GM23248 (cell line): ENCODE measurements around the gene RRBP1. TPM values are rescaled to one million over a fixed set of nuclear protein-coding genes. Genes with fewer than 3 reads are reported as not detected.

Experiments used
- DNase-seq: peaks from one replicate; pipeline ENCODE4 v3.0.0-alpha.2; 2015
- H2AFZ ChIP-seq: fragments of 200-600 bp; sonication (generic); 2 replicates; pipeline ENCODE4 v1.6.1; 2016; ENCODE audit warnings: antibody characterized with exemption
- H3F3A ChIP-seq: fragments of 200-600 bp; sonication (generic); 2 replicates; pipeline ENCODE4 v1.6.1; 2016; ENCODE audit warnings: mild to moderate bottlenecking, antibody characterized with exemption, mixed run types; ENCODE audit not compliant: insufficient read depth
- H3K27ac ChIP-seq: fragments of 200-600 bp; sonication (generic); 2 replicates; pipeline ENCODE4 v1.5.1; 2016; ENCODE audit warnings: mild to moderate bottlenecking
- H3K27me3 ChIP-seq: fragments of 200-600 bp; sonication (generic); replicated peaks from 2 replicates; pipeline ENCODE4 v1.6.1; 2016; ENCODE audit warnings: mild to moderate bottlenecking; ENCODE audit not compliant: insufficient read depth
- H3K36me3 ChIP-seq: fragments of 200-600 bp; sonication (generic); 2 replicates; pipeline ENCODE4 v1.6.1; 2016; ENCODE audit warnings: low read depth, mild to moderate bottlenecking
- H3K4me1 ChIP-seq: fragments of 200-600 bp; sonication (generic); 2 replicates; pipeline ENCODE4 v1.6.1; 2016; ENCODE audit warnings: mild to moderate bottlenecking; ENCODE audit not compliant: insufficient read depth
- H3K4me2 ChIP-seq: fragments of 200-600 bp; sonication (generic); one replicate; pipeline ENCODE4 v1.6.1; 2016; ENCODE audit warnings: mild to moderate bottlenecking; ENCODE audit not compliant: unreplicated experiment
- H3K4me3 ChIP-seq: fragments of 200-600 bp; sonication (generic); 2 replicates; pipeline ENCODE4 v1.5.1; 2016; ENCODE audit warnings: mild to moderate bottlenecking
- H3K79me2 ChIP-seq: fragments of 200-600 bp; sonication (generic); 2 replicates; pipeline ENCODE4 v1.6.1; 2016; ENCODE audit warnings: mild to moderate bottlenecking; ENCODE audit not compliant: insufficient read depth
- H3K9ac ChIP-seq: fragments of 200-600 bp; sonication (generic); 2 replicates; pipeline ENCODE4 v1.6.1; 2016; ENCODE audit warnings: mild to moderate bottlenecking
- H3K9me2 ChIP-seq: fragments of 200-600 bp; sonication (generic); 2 replicates; pipeline ENCODE4 v1.6.1; 2016; ENCODE audit warnings: mixed run types, mild to moderate bottlenecking, moderate library complexity; ENCODE audit not compliant: insufficient read depth
- H3K9me3 ChIP-seq: fragments of 200-600 bp; sonication (generic); one replicate; pipeline ENCODE4 v1.6.1; 2017; ENCODE audit warnings: low read depth
- H4K20me1 ChIP-seq: fragments of 200-600 bp; sonication (generic); 2 replicates; pipeline ENCODE4 v1.6.0; 2016; ENCODE audit not compliant: insufficient read depth
- EZH2 ChIP-seq: fragments of 200-600 bp; sonication (generic); IDR thresholded peaks from 2 replicates; pipeline ENCODE4 v1.6.1; 2018; ENCODE audit warnings: antibody characterized with exemption, mild to moderate bottlenecking; ENCODE audit not compliant: insufficient read depth, poor library complexity, severe bottlenecking
- EZH2phosphoT487 ChIP-seq: fragments of 200-600 bp; sonication (generic); IDR thresholded peaks from 2 replicates; pipeline ENCODE4 v1.6.1; 2018; ENCODE audit warnings: antibody characterized with exemption, moderate library complexity, mild to moderate bottlenecking, low read depth; ENCODE audit not compliant: insufficient read depth
- WGBS, 2 experiments: methylation state at CpG; one replicate each; pipeline ENCODE4 v1.1.6; 2015 to 2017; ENCODE audit warnings: low lambda C conversion rate in 2 of 2, low coverage in 1 of 2; ENCODE audit errors: missing lambda C conversion rate in 2 of 2; 5-methylcytosine and 5-hydroxymethylcytosine counted together
- in situ Hi-C: fragments of 300-500 bp; cut with MboI; formaldehyde crosslinking; loops from 2 replicates; pipeline ENCODE4 v1.15.0; 2020
- polyA plus RNA-seq: library from polyadenylated mRNA; unstranded; fragments of >200 nt; fragmentation: Nextera tagmentation; extraction: Ambion mirVana; gene quantifications from 2 replicates; pipeline ENCODE4 v1.2.1, GENCODE V29; 2016
- total RNA-seq: library from RNA; depleted of rRNA; stranded (reverse); fragments of >200 nt; shearing (Covaris generic); gene quantifications from 2 replicates; pipeline ENCODE4 v1.2.3, GENCODE V29; 2014

Gene RRBP1
- total and polyA plus RNA-seq, 2 experiments from 2014 or later = 127 to 182 TPM

GRCh38 chr20:17682889-17683198 lies 802 bp upstream of the RRBP1 start:
- no peak for DNase-seq
- peak overlapping the region; percentile 55 for H3K4me2 ChIP-seq
- no peaks in the 10 kb centered on the region for H3K9me3 ChIP-seq
- TF ChIP-seq EZH2phosphoT487 (no peak), EZH2 (no peak)
- H2AFZ ChIP-seq = peak overlapping the region; percentile 73
- 0 out of 2 replicates have a peak, but pooled peaks cover 18% of the 10 kb centered on the region for H3K4me1 ChIP-seq
- peaks cover 34% of the 10 kb centered on the region for H3K79me2 ChIP-seq
- H3K4me3 ChIP-seq = peak overlapping the region; percentile 76
- no peak overlapping the region for H3K27ac ChIP-seq
- H3K9me2 ChIP-seq = no peaks in the 10 kb centered on the region
- 36 to 46% methylated on average over 10 of the region's 10 CpGs for WGBS, 2 experiments
- H3K36me3 ChIP-seq = 0 out of 2 replicates have a peak, but pooled peaks cover 7% of the 10 kb centered on the region
- in situ Hi-C loops = no loop called here
- H4K20me1 ChIP-seq = peaks cover 19% of the 10 kb centered on the region; the same call in 1 of the 2 replicates
- peaks cover 15% of the 10 kb centered on the region; the same call in 1 of the 2 replicates for H3K27me3 ChIP-seq
- peaks cover 20% of the 10 kb centered on the region for H3F3A ChIP-seq
- peak overlapping the region; percentile 97 for H3K9ac ChIP-seq

DNA sequence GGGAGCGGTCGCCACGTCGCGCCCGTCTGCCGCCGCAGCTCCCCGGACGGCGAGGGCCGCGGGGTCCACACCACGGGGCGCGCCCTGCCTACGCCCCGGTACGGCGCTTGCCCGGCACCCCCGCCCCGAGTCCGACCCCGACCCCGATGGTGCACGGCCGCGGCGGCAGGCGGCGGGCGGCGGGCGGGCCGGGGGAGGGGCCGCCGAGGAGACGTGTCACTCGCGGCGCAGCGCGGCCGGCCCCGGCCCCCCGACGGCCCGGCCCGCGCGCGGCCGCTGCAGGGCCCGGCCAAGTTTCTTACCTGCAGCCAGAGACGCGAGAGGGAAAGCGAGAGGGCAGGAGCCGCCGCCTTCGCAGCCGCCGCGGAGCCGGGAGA lies 328 bp downstream of the RRBP1 start:
- no peaks in the 10 kb centered on the region for H3K9me3 ChIP-seq
- in situ Hi-C loops = no loop called here

DNA sequence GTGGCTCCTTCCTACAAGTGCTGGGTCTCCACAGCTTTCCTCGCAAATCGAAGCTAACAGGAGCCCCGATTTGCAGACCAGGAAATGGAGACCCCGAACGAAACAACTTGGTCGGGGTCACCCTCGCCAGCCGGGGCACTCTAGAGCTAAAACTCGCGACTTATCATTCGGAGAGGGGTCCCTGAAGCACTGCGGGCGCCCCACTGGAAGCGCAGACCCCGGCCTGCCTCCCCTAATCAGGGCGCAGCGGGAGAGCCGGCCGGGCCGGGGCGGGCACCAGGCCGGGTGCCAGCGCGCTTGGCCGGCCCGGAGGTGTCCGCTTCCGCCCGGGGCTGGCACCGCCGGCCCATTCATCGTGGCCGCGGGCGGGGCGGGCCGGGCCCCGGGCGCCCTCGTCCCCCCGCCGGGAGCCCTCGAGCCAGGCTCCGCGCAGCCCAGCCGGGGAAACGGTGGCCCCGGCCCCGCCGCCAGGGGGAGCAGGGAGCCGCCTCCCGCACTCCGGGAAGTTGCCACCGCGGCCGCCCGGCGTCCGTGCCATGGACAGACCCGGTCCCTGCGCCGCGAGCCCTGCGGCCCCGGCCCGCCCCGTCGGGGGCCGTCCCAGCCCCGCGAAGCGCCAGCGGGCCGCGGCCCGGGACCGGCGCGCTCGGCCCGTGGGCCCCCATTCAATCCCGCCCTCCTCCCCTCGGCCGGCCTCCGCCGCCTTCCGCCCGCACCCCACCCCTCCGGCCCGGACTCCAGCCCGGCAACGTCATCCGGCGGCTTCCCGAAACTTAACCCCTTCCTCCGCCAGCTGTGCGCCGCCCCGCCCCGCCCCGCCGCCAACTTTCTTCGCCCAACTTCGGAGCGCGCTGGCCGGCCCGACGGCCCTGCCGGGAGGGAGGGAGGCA lies 961 bp downstream of the RRBP1 start:
- Histone ChIP-seq H3F3A (peaks cover 37% of the 10 kb centered on the region), H3K9ac (peak overlapping the region; percentile 97), H3K36me3 (peaks cover 20% of the 10 kb centered on the region; the same call in 1 of the 2 replicates), H3K9me2 (no peaks in the 10 kb centered on the region), H3K4me2 (peak overlapping the region; percentile 80), H4K20me1 (peaks cover 35% of the 10 kb centered on the region; the same call in 1 of the 2 replicates), H3K27ac (peak overlapping the region; percentile 95), H3K27me3 (0 out of 2 replicates have a peak, but pooled peaks cover 3% of the 10 kb centered on the region), H3K4me1 (peaks cover 32% of the 10 kb centered on the region), H3K79me2 (peaks cover 51% of the 10 kb centered on the region), H3K9me3 (no peaks in the 10 kb centered on the region), H3K4me3 (peak overlapping the region; percentile 95), H2AFZ (no peak overlapping the region)
- no peak for TF ChIP-seq EZH2
- TF ChIP-seq EZH2phosphoT487 = no peak
- in situ Hi-C loops = no loop called here
- DNase-seq = peak; percentile 90
- 1 to 2% methylated on average over 35 to 82 of the region's 110 CpGs for WGBS, 2 experiments

More for the DNA sequence above, 328 bp downstream of the RRBP1 start:
- Histone ChIP-seq H3K36me3 (peaks cover 16% of the 10 kb centered on the region; the same call in 1 of the 2 replicates), H3K9ac (peak overlapping the region; percentile 97), H3K4me2 (no peak overlapping the region), H3K27ac (peak overlapping the region; percentile 95), H3K9me2 (no peaks in the 10 kb centered on the region), H3F3A (peaks cover 31% of the 10 kb centered on the region), H3K4me3 (peak overlapping the region; percentile 95), H2AFZ (no peak overlapping the region), H4K20me1 (peaks cover 29% of the 10 kb centered on the region; the same call in 1 of the 2 replicates), H3K79me2 (peaks cover 45% of the 10 kb centered on the region), H3K27me3 (peaks cover 3% of the 10 kb centered on the region; the same call in 1 of the 2 replicates), H3K4me1 (peaks cover 30% of the 10 kb centered on the region)
- DNase-seq = no peak
- whole genome bisulfite sequencing, 2 experiments = 1 to 2% methylated on average over 9 to 46 of the region's 65 CpGs
- TF ChIP-seq EZH2phosphoT487 (no peak), EZH2 (no peak)

DNA sequence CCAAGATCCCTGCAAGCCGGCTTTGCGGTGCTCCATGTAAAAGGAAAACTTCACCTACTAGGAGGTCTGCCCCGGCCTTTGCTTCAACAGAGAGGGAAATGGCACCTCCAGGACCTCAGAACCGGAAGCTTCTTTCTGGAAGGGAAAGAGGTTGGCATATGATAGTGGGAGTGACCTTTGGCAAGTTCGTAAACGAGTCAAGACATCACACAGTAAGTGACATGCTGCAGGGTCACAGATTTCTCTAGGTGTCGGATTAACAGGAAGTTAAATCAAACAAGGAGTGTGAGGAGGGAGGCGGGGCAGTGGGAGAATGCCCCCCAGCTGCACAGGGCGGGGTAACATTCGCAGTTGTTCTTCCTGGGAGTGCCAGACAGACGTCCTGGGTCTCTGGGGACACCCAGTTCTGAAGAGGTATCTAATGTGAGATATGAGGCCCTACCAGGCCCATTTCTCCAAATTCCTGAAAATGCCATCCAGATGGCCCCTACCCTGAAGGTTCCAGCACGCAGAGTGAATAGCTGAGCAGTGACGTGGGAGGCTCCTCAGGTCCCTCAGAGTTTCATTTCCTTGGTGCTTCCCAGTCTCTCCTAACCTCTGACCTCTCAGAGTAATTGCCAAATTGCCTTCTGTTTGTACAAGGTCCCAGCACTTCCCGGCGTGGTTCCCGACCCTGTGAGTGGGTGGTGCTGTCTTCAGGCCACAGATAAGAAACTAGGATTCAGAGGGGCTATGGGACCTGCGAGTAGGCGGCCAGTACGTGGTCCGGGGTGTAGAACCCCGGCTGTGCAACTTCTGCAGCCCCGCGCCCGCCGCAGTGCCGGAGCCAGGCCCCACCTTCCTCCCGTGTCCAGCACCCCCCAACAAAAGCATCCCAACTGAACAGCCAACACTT lies 1.9 kb downstream of the RRBP1 start:
- no peak for TF ChIP-seq EZH2phosphoT487
- no peak for TF ChIP-seq EZH2
- H3K9me3 ChIP-seq = no peaks in the 10 kb centered on the region
- peaks cover 42% of the 10 kb centered on the region; the same call in 1 of the 2 replicates for H4K20me1 ChIP-seq
- no peak overlapping the region for H2AFZ ChIP-seq
- DNase-seq = peak; percentile 79
- H3K4me2 ChIP-seq = peak overlapping the region; percentile 80
- peak overlapping the region; percentile 95 for H3K27ac ChIP-seq
- no peaks in the 10 kb centered on the region for H3K27me3 ChIP-seq
- H3K79me2 ChIP-seq = peaks cover 60% of the 10 kb centered on the region
- peaks cover 20% of the 10 kb centered on the region; the same call in 1 of the 2 replicates for H3K36me3 ChIP-seq
- 6 to 8% methylated on average over 27 of the region's 27 CpGs for WGBS, 2 experiments
- H3K9ac ChIP-seq = peak overlapping the region; percentile 97
- peak overlapping the region; percentile 95 for H3K4me3 ChIP-seq
- H3K9me2 ChIP-seq = no peaks in the 10 kb centered on the region
- H3K4me1 ChIP-seq = peaks cover 39% of the 10 kb centered on the region
- in situ Hi-C loops = loop anchor here (10.0 kb wide), 1 partner anchor 215 kb away; no protein-coding TSS in a partner anchor
- H3F3A ChIP-seq = peaks cover 38% of the 10 kb centered on the region
